T-helper 17 cell (primary cell): Measurements from ENCODE around the gene PLA1A. TPM values are rescaled to one million over a fixed set of nuclear protein-coding genes. Genes with fewer than 3 reads are reported as not detected.

Source experiments
- ATAC-seq: fragments of 150-1000 bp; cut with Tn5 transposase; 2 replicates; pipeline ENCODE4 v1.10.0; 2021; ENCODE audit warnings: mild to moderate bottlenecking, moderate library complexity
- DNase-seq, 3 donors: peaks; one replicate each; pipeline versions ENCODE4 v3.0.0 to v3.0.0-alpha.2; 2020 to 2021
- H3K9me3 ChIP-seq: one replicate; pipeline ENCODE4 v1.7.0; 2013; ENCODE audit warnings: low read length, mild to moderate bottlenecking; ENCODE audit not compliant: control insufficient read depth, poor library complexity, severe bottlenecking
- H3K27ac Mint-ChIP-seq: one replicate; pipeline ENCODE4 v1.8.0; 2022; ENCODE audit warnings: mild to moderate bottlenecking, moderate library complexity, mixed read lengths
- H3K27me3 Mint-ChIP-seq: one replicate; pipeline ENCODE4 v1.8.0; 2022; ENCODE audit warnings: mixed read lengths
- H3K36me3 Mint-ChIP-seq: one replicate; pipeline ENCODE4 v1.8.0; 2022; ENCODE audit warnings: low read depth, mixed read lengths
- H3K4me1 Mint-ChIP-seq: one replicate; pipeline ENCODE4 v1.8.0; 2022; ENCODE audit warnings: mild to moderate bottlenecking, mixed read lengths
- H3K4me3 Mint-ChIP-seq: one replicate; pipeline ENCODE4 v1.8.0; 2022; ENCODE audit warnings: mild to moderate bottlenecking, moderate library complexity, mixed read lengths
- total RNA-seq, 4 donors: library from RNA in 2 of 4; stranded (reverse) in 2 of 4; gene quantifications; one replicate each; pipeline ENCODE4 v1.2.3 and lab custom pipeline; 2022 to 2026

Gene PLA1A
- total RNA-seq, 2 donors from 2014 or later = 0.45 TPM; not detected in 1

- Mint-ChIP-seq H3K27me3 (no peaks in the 10 kb centered on the region), H3K4me3 (no peak overlapping the region), H3K27ac (peak overlapping the region; percentile 72), H3K36me3 (peaks cover 5% of the 10 kb centered on the region), H3K4me1 (peaks cover 17% of the 10 kb centered on the region)
- DNase-seq (no peak), ATAC-seq (no peak)
- H3K9me3 ChIP-seq = no peaks in the 10 kb centered on the region
Measured at GRCh38 chr3:119639494-119640350, 42.0 kb downstream of the PLA1A start.

DNA sequence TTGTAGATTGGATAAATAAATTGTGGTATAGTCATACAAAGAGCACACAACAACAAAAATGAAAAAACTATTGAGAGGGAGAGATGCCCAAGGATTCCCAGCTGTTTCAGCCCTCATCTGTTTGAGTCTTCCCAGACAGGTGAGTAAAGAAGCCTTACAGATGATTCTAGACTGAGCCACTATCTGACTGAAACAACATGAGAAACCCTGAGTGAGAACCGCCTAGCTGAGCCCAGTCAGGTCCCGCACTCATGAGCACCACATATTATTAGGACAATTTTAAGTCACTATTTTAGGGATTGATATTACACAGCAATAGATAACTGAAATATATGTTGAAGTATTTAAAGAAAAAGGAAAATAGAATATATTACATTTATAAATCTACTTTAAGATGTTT is 43.7 kb downstream of the PLA1A start:
- DNase-seq (no peak), ATAC-seq (no peak)
- peaks cover 9% of the 10 kb centered on the region for H3K36me3 Mint-ChIP-seq
- peaks cover 17% of the 10 kb centered on the region for H3K4me1 Mint-ChIP-seq
- no peaks in the 10 kb centered on the region for H3K27me3 Mint-ChIP-seq
- no peak overlapping the region for H3K4me3 Mint-ChIP-seq
- no peak overlapping the region for H3K27ac Mint-ChIP-seq
- no peaks in the 10 kb centered on the region for H3K9me3 ChIP-seq

- peaks cover 15% of the 10 kb centered on the region for H3K4me1 Mint-ChIP-seq
- no peak overlapping the region for H3K4me3 Mint-ChIP-seq
- DNase-seq (no peak), ATAC-seq (no peak)
- H3K9me3 ChIP-seq = no peaks in the 10 kb centered on the region
- H3K27ac Mint-ChIP-seq = no peak overlapping the region
- H3K27me3 Mint-ChIP-seq = no peaks in the 10 kb centered on the region
- H3K36me3 Mint-ChIP-seq = peaks cover 13% of the 10 kb centered on the region
Measured at GRCh38 chr3:119642746-119643473, 45.2 kb downstream of the PLA1A start.

DNA sequence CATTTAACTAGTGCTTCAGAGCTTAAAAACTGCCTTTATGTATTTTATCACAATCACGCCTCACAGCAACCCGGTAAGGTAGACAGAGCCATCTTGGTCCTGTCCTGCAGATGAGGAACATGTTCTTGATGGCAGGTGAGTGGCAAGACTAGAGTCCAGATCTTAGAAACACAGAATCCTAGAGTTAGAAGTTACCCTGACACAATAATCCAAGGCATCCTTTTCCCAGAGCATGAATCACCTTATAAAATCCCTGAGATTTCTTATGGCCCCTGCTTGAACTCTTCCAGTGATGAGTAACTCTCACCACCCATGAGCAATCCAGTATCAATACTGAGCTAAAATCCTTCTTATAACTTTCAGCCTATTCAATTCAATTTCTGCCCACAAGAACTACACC is 45.8 kb downstream of the PLA1A start:
- ATAC-seq = no peak
- H3K9me3 ChIP-seq = no peaks in the 10 kb centered on the region
- H3K4me3 Mint-ChIP-seq = no peak overlapping the region
- H3K27ac Mint-ChIP-seq = no peak overlapping the region
- H3K4me1 Mint-ChIP-seq = peaks cover 16% of the 10 kb centered on the region
- H3K36me3 Mint-ChIP-seq = peaks cover 18% of the 10 kb centered on the region
- DNase-seq = no peak
- no peaks in the 10 kb centered on the region for H3K27me3 Mint-ChIP-seq

GRCh38 chr3:119644481-119644880 is 46.8 kb downstream of the PLA1A start:
- DNase-seq (no peak), ATAC-seq (no peak)
- Mint-ChIP-seq H3K36me3 (peaks cover 21% of the 10 kb centered on the region), H3K4me1 (peaks cover 10% of the 10 kb centered on the region), H3K27ac (no peak overlapping the region), H3K4me3 (no peak overlapping the region), H3K27me3 (no peaks in the 10 kb centered on the region)
- no peaks in the 10 kb centered on the region for H3K9me3 ChIP-seq

GRCh38 chr3:119645813-119646212 is 48.1 kb downstream of the PLA1A start:
- Mint-ChIP-seq H3K36me3 (peaks cover 28% of the 10 kb centered on the region), H3K4me1 (peaks cover 10% of the 10 kb centered on the region), H3K27ac (peak overlapping the region; percentile 59), H3K27me3 (no peaks in the 10 kb centered on the region), H3K4me3 (no peak overlapping the region)
- DNase-seq (no peak), ATAC-seq (no peak)
- no peaks in the 10 kb centered on the region for H3K9me3 ChIP-seq

- peaks cover 24% of the 10 kb centered on the region for H3K36me3 Mint-ChIP-seq
- no peaks in the 10 kb centered on the region for H3K27me3 Mint-ChIP-seq
- no peaks in the 10 kb centered on the region for H3K9me3 ChIP-seq
- peak overlapping the region; percentile 14 for H3K27ac Mint-ChIP-seq
- no peak for DNase-seq
- H3K4me3 Mint-ChIP-seq = no peak overlapping the region
- peaks cover 10% of the 10 kb centered on the region for H3K4me1 Mint-ChIP-seq
- ATAC-seq = no peak
Measured at GRCh38 chr3:119647171-119647570, 49.5 kb downstream of the PLA1A start.

DNA sequence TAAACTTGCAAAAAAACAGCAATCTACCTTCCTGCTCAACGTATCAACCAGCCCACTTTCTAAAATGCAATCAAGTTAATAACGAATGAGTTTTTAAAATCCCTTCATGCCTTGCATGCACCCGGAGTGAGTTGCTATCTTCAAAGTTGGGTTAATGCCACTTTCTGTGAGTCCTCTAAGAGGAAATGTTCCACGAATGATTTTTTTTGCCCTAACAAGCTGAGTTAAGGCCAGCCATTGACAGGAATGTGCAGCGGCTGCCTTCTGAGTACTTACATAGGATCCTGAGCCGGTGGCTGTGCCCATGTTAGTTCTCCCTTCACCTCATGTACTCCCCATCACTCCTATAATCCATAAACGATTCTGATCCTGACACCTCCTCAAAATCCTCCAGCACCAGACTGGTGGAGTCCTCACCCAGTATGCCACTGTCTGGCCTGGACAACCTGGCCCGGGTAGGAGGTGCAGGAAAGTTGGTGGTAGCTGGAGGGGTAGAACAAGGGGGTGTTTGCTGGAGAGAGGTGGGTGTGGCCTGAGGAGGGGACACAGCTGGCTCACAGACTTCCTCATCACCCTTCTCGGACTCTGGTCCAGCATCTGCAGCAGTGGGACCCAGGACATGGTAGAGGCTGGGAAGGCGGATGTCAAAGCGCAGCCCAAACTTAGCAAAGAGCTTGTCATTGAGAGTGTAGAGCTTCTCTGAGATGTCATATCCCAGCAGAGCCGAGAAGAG is 50.3 kb downstream of the PLA1A start:
- Mint-ChIP-seq H3K27ac (no peak overlapping the region), H3K36me3 (peaks cover 24% of the 10 kb centered on the region), H3K4me1 (peaks cover 10% of the 10 kb centered on the region), H3K27me3 (no peaks in the 10 kb centered on the region), H3K4me3 (no peak overlapping the region)
- ATAC-seq (no peak), DNase-seq (no peak)
- no peaks in the 10 kb centered on the region for H3K9me3 ChIP-seq

DNA sequence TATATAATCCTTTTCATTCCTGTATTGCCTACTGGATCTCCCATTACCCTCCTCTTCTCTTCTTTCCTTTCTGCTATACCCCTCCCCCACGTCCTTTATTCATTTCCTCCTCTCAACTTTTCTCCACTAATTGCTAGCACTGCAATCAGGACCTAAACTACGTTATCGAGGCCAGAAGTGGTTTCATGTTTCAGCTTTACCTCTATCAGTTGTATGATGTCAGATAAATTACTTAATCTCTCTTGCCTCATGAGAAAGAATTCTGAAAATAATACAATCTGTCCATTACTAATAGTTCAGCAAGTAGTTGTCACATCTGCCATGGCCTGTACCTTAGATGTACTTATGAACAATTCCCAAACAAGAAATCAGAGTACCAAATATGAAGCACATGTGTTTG is 52.1 kb downstream of the PLA1A start:
- DNase-seq = no peak
- no peaks in the 10 kb centered on the region for H3K27me3 Mint-ChIP-seq
- H3K4me1 Mint-ChIP-seq = peaks cover 10% of the 10 kb centered on the region

GRCh38 chr3:119652306-119653033 is 54.8 kb downstream of the PLA1A start:
- H3K4me3 Mint-ChIP-seq = no peak overlapping the region
- no peak overlapping the region for H3K27ac Mint-ChIP-seq
- ATAC-seq (no peak), DNase-seq (no peak)
- H3K9me3 ChIP-seq = no peaks in the 10 kb centered on the region
- peaks cover 8% of the 10 kb centered on the region for H3K4me1 Mint-ChIP-seq
- H3K27me3 Mint-ChIP-seq = no peaks in the 10 kb centered on the region
- H3K36me3 Mint-ChIP-seq = peaks cover 24% of the 10 kb centered on the region

More for the DNA sequence above, 52.1 kb downstream of the PLA1A start:
- no peaks in the 10 kb centered on the region for H3K9me3 ChIP-seq
- no peak overlapping the region for H3K4me3 Mint-ChIP-seq
- peaks cover 29% of the 10 kb centered on the region for H3K36me3 Mint-ChIP-seq
- peak overlapping the region; percentile 27 for H3K27ac Mint-ChIP-seq
- no peak for ATAC-seq

- Mint-ChIP-seq H3K27ac (no peak overlapping the region), H3K4me1 (peaks cover 4% of the 10 kb centered on the region), H3K27me3 (no peaks in the 10 kb centered on the region), H3K4me3 (no peak overlapping the region), H3K36me3 (peaks cover 18% of the 10 kb centered on the region)
- no peaks in the 10 kb centered on the region for H3K9me3 ChIP-seq
- no peak for ATAC-seq
- no peak for DNase-seq
Measured at GRCh38 chr3:119653876-119654275, 56.2 kb downstream of the PLA1A start.

DNA sequence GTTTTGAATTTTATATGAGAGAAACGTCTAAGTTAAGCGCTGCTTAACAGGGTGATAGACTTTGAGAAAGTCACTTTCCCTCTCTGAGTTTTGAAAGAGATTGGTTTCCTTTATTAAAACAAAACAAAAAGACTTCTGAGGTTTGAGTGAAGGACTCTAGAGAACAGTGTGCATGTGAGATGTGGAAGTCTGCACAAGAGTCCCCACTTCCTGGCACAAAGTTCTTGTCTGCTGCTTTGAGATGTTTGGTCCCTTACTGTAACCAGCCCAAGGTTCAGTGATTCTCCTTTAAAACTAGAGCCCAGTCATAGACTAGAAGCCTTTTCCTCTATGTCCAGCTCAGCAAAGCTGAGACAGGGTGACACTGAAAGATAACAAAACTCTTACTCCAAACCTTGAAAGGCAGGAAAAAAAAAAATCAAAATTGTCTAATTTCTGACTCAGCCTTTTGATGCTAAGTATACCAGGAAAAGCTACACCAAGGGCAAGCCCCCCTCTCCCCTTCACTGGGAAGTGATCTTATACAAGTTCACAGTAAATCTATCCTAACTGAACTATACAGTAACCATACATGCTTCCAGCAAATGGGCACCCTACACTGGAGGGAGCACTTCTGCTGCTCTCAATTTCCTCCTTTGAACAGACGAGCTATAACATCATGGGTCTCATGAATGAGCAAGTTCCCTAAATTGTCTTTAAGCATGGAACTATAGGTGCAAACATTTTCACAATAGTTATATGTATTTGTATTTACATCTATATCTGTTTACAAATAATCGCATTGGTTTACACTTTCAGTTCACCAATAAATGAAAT is 60.4 kb downstream of the PLA1A start:
- DNase-seq (no peak), ATAC-seq (no peak)
- no peaks in the 10 kb centered on the region for H3K9me3 ChIP-seq
- Mint-ChIP-seq H3K27me3 (no peaks in the 10 kb centered on the region), H3K27ac (no peak overlapping the region), H3K4me3 (no peak overlapping the region), H3K36me3 (peaks cover 8% of the 10 kb centered on the region), H3K4me1 (peaks cover 3% of the 10 kb centered on the region)
